ENCODE measurements around the gene SETD7. TPM values are rescaled to one million over a fixed set of nuclear protein-coding genes. Genes with fewer than 3 reads are reported as not detected.
A peak's percentile ranks its signal among the peaks of the same experiment; 100 is the strongest.

SETD7 gene
- 99.5 and 108 TPM in 2 replicates for total RNA-seq

- peaks cover 34% of the 10 kb centered on the region for H3K27me3 ChIP-seq (ENCODE audit: insufficient read depth, low read length)
- peak within 1 kb of the TSS; percentile 92 for H3K4me2 ChIP-seq (ENCODE audit: insufficient read depth, low read length)
- DNase-seq (ENCODE audit: insufficient read length, low spot score, missing footprints) = peak; percentile 93
- TF ChIP-seq CTCF (IDR thresholded peaks at IDR 0.05; ENCODE audit: extremely low read depth, low read depth, low read length) = no peak
- H3K4me1 ChIP-seq (ENCODE audit: insufficient read depth, low read length) = peaks cover 29% of the 10 kb centered on the region
- peaks cover 26% of the 10 kb centered on the region for H4K20me1 ChIP-seq (ENCODE audit: insufficient read depth, low read length)
- H3K4me3 ChIP-seq (ENCODE audit: insufficient read depth, low read length) = peak within 1 kb of the TSS; percentile 89
- H3K36me3 ChIP-seq (ENCODE audit: insufficient read depth, low read length) = no peaks in the 10 kb centered on the region
- H3K27ac ChIP-seq (ENCODE audit: low read depth, low read length) = peak within 1 kb of the TSS; percentile 88
- H2AFZ ChIP-seq (ENCODE audit: low read length) = peak within 1 kb of the TSS; percentile 92
- peaks cover 44% of the 10 kb centered on the region for H3K79me2 ChIP-seq (ENCODE audit: insufficient read depth, low read length)
- H3K9me3 ChIP-seq (ENCODE audit: low read depth, low read length) = no peaks in the 10 kb centered on the region
Measured at GRCh38 chr4:139556071-139556723, at the start of gene SETD7. Gene SETD7 (minus strand): TSS chr4:139556219. CDS start chr4:139556137, 82 bp downstream.

GRCh38 chr4:139605516-139605915 lies 49.5 kb upstream of the SETD7 start:
- peaks cover 33% of the 10 kb centered on the region for H3K4me1 ChIP-seq (ENCODE audit: insufficient read depth, low read length)
- TF ChIP-seq CTCF (IDR thresholded peaks at IDR 0.05; ENCODE audit: extremely low read depth, low read depth, low read length) = no peak
- H4K20me1 ChIP-seq (ENCODE audit: insufficient read depth, low read length) = no peaks in the 10 kb centered on the region
- no peaks in the 10 kb centered on the region for H3K79me2 ChIP-seq (ENCODE audit: insufficient read depth, low read length)
- no peaks in the 10 kb centered on the region for H3K36me3 ChIP-seq (ENCODE audit: insufficient read depth, low read length)
- peaks cover 32% of the 10 kb centered on the region for H3K27me3 ChIP-seq (ENCODE audit: insufficient read depth, low read length)
- H3K4me2 ChIP-seq (ENCODE audit: insufficient read depth, low read length) = no peak overlapping the region
- DNase-seq (ENCODE audit: insufficient read length, low spot score, missing footprints) = no peak
- H2AFZ ChIP-seq (ENCODE audit: low read length) = no peak overlapping the region
- no peak overlapping the region for H3K27ac ChIP-seq (ENCODE audit: low read depth, low read length)
- H3K4me3 ChIP-seq (ENCODE audit: insufficient read depth, low read length) = no peak overlapping the region
- H3K9me3 ChIP-seq (ENCODE audit: low read depth, low read length) = peaks cover 4% of the 10 kb centered on the region

GRCh38 chr4:139603576-139604410 lies 47.8 kb upstream of the SETD7 start:
- H3K27me3 ChIP-seq (ENCODE audit: insufficient read depth, low read length) = peaks cover 29% of the 10 kb centered on the region
- peaks cover 22% of the 10 kb centered on the region for H3K4me1 ChIP-seq (ENCODE audit: insufficient read depth, low read length)
- no peaks in the 10 kb centered on the region for H4K20me1 ChIP-seq (ENCODE audit: insufficient read depth, low read length)
- no peak overlapping the region for H3K27ac ChIP-seq (ENCODE audit: low read depth, low read length)
- TF ChIP-seq CTCF (IDR thresholded peaks at IDR 0.05; ENCODE audit: extremely low read depth, low read depth, low read length) = peak; percentile 69
- H3K79me2 ChIP-seq (ENCODE audit: insufficient read depth, low read length) = no peaks in the 10 kb centered on the region
- no peak overlapping the region for H3K4me3 ChIP-seq (ENCODE audit: insufficient read depth, low read length)
- H3K4me2 ChIP-seq (ENCODE audit: insufficient read depth, low read length) = no peak overlapping the region
- peaks cover 6% of the 10 kb centered on the region for H3K9me3 ChIP-seq (ENCODE audit: low read depth, low read length)
- DNase-seq (ENCODE audit: insufficient read length, low spot score, missing footprints) = no peak
- no peaks in the 10 kb centered on the region for H3K36me3 ChIP-seq (ENCODE audit: insufficient read depth, low read length)
- H2AFZ ChIP-seq (ENCODE audit: low read length) = no peak overlapping the region

- no peak for DNase-seq (ENCODE audit: insufficient read length, low spot score, missing footprints)
- H3K36me3 ChIP-seq (ENCODE audit: insufficient read depth, low read length) = no peaks in the 10 kb centered on the region
- no peak overlapping the region for H2AFZ ChIP-seq (ENCODE audit: low read length)
- no peak for TF ChIP-seq CTCF (IDR thresholded peaks at IDR 0.05; ENCODE audit: extremely low read depth, low read depth, low read length)
- H3K27ac ChIP-seq (ENCODE audit: low read depth, low read length) = no peak overlapping the region
- peaks cover 6% of the 10 kb centered on the region for H3K9me3 ChIP-seq (ENCODE audit: low read depth, low read length)
- peaks cover 19% of the 10 kb centered on the region for H3K4me1 ChIP-seq (ENCODE audit: insufficient read depth, low read length)
- peaks cover 23% of the 10 kb centered on the region for H3K27me3 ChIP-seq (ENCODE audit: insufficient read depth, low read length)
- no peaks in the 10 kb centered on the region for H3K79me2 ChIP-seq (ENCODE audit: insufficient read depth, low read length)
- no peak overlapping the region for H3K4me2 ChIP-seq (ENCODE audit: insufficient read depth, low read length)
- H3K4me3 ChIP-seq (ENCODE audit: insufficient read depth, low read length) = no peak overlapping the region
- no peaks in the 10 kb centered on the region for H4K20me1 ChIP-seq (ENCODE audit: insufficient read depth, low read length)
Measured at GRCh38 chr4:139602776-139603360, 46.8 kb upstream of the SETD7 start.

Data from osteoblast (primary cell).